NCI-H446 (cell line): ENCODE data around the gene TMEM95.
A peak's percentile ranks its signal among the peaks of the same experiment; 100 is the strongest.

Source experiments
- DNase-seq, 2 experiments: peaks; one replicate each; lab custom pipeline; 2025; lab: John Stamatoyannopoulos, UW

The TMEM95 gene

DNA sequence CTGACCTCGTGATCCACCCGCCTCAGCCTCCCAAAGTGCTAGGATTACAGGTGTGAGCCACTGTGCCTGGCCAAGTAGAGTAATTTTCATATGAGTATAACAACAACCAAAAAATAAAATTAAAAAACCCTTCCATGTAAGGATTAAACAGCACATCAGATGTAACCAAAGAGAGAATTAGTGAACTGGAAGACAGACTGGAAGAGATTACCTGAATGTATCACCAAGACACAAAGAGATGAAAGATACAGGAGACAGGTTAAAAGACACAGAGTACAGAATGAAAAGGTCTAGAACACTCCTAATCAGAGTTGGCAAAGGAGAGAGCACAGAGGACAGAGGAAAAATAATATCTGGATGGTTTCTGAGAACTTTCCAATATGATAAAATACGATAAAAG lies 24.2 kb downstream of the TMEM95 start:
- no peak for DNase-seq

DNA sequence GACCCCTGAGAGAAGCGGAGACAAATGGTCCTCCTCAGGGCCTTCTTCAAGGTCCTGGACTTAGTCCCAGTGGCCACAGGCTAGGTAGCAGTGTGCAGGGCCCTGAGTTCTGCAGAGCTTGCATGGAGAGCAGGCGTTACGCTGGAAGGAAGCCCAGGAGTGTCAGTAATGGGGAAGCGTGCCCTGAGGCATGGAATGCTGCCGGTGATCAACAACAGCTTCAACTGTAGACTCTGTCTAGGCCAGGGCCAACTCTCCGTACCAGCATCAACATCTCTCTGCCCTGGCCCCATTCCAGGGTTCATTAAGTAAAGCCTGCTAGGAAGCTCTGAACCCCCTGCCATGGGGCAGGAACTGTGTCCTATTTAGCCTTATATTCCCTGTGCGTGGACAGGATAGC lies 25.4 kb downstream of the TMEM95 start:
- DNase-seq = peak; percentile 52 to 69

GRCh38 chr17:7380855-7381683 lies 26.1 kb downstream of the TMEM95 start, which contains the start of gene TNK1:
TSS of gene TNK1 (plus strand) at chr17:7381089. CDS start at chr17:7382927, 1,838 bp downstream.
- DNase-seq = no peak

GRCh38 chr17:7382901-7383300 lies 27.9 kb downstream of the TMEM95 start:
- DNase-seq = no peak

GRCh38 chr17:7383371-7383741 lies 28.4 kb downstream of the TMEM95 start:
- DNase-seq = no peak

DNA sequence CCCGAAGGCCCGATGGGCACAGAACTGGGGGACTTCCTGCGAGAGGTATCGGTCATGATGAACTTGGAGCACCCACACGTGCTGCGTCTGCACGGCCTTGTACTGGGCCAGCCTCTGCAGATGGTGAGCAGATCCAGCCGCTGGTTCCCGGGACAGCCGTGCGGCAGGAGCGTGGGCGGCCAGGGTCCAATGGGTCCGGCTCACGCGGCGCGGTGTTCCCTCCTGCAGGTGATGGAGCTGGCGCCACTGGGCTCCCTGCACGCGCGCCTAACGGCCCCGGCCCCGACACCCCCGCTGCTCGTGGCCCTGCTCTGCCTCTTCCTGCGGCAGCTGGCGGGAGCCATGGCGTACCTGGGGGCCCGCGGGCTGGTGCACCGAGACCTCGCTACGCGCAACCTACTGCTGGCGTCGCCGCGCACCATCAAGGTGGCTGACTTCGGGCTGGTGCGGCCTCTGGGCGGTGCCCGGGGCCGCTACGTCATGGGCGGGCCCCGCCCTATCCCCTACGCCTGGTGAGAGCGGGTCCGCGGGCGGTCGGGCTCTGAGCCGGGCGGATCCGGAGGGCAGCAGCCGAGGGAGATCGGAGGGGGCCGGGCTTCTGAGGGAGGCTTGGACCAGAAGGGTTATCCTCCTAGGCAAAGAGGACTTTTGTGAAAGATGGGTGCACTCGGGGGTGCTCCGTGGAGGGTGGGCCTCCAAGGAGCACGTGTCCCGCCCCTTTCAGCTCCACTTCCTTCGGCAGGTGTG lies 29.0 kb downstream of the TMEM95 start:
- no peak for DNase-seq

DNA sequence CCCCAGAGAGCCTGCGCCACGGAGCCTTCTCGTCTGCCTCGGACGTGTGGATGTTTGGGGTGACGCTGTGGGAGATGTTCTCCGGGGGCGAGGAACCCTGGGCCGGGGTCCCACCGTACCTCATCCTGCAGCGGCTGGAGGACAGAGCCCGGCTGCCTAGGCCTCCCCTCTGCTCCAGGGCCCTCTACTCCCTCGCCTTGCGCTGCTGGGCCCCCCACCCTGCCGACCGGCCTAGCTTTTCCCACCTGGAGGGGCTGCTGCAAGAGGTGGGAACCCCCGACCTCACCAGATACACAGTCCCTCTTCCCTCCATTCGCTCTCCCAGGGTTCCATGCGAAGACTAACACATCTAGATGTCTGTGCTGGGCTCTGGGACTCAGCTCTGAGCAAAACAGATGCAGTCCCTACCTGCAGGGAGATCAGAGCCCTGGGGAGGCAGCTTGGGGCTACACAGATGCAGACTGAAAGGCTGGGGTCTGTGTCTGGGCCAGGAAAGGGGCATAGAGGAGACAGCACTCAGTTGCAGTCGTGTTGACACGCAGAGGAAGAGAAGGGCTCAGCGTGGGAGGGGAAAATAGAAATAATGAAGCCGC lies 29.6 kb downstream of the TMEM95 start:
- DNase-seq = no peak

DNA sequence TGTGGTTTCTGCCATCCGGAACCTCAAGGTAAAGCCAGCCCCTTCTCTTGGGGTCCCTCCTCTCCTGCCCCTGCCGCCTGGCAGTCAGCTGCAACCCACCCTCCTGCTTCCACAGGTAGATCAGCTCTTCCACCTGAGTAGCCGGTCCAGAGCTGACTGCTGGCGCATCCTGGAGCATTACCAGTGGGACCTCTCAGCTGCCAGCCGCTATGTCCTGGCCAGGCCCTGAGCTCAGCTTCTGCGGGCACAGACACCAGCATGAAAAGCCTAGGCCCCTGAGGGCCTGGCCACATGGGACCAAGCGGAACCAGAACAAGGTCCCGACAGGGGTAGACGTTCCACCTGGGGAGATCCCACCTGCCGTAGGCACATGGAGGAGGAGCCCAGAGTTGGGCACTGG lies 33.9 kb downstream of the TMEM95 start:
- no peak for DNase-seq

DNA sequence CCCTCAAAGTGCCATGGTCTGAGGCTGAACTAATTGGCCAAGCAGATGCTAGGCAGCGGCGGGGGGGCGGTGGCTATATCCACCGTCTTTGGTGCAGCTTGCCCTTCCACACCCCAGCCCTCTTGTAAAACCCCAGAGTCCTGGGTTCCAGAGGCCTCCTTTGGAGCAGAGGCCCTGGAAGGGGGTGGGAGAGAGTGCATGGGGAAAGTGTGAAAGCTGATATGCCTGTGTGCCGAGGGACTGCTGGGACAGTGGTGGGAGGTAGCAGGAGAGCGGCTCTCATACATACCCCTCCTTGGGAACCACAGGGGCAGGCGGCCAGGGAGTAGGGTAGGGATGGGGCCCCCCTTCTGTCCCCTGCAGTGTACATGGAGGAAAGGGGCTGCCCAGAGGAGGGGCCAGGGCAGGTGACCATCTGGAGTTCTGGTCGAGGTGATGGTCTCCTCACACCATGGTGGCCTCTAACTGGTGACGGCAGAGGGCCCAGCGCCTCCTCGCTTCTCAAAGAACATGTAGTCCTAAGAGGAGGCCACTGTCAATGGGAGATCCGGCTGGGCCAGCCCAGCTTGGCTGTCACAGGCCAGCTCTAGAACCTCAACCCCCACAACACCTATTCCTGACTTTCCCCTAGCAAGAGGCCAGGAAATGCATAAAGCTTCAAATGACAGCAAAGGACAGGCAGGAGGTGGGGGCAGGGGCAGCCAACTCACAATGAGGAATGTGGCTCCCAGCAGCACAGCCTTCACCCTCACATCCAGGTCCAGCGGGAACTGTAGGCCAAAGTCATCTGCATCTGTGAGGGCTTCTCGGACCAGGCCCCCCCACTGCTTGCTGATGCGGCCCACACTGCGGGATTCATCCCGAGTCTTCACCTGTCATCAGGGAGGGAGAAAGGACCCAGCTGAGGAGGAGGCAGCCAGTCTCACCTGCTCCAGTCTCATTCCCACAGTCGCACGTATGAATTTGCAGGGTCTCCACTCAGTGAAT lies 35.3 kb downstream of the TMEM95 start:
- no peak for DNase-seq

- no peak for DNase-seq
These were observed 36.4 kb downstream of the TMEM95 start for GRCh38 chr17:7391307-7391706.

- DNase-seq = no peak
These were observed 38.0 kb downstream of the TMEM95 start for GRCh38 chr17:7392696-7393612.

DNA sequence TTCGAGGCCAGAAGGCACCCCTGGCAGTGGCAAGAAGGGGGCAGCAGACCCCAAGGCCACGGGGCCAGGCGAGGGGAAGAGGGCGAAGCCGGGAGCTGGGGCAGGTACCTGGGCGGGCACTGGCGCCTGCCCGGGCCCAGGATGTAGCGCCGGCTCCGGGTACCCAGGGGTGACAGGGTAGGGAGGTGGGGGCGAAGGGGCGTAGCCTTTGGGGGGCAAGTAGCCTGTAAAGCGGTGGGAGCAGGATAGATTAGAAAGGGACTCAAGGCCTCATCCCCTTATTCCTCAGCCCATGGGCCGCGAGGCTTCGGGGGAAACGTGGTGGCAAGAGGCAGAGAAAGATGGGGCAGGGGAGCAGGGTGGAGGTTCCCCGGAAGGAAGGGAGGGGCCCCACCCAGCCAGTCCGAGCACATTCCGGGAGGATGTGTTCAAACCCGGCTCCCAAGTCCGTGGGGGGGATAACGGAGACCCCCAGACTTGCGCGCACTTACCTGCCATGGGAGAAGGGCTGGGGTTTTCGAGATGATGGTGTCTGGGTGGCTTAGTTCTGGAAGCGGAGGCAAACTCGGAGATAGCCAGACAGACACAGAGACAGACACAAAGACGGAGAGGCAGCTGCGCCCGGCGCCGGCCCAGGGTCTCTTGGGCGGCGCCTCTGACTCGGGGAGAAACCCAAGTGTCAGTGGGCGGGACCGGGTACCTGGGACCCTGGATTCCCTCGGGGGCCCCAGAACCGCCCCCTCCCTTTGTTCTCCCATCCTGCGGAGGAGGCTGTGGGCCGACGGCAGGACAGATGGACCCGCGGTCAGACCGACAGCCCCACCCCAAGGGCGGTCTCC lies 38.9 kb downstream of the TMEM95 start:
- DNase-seq = no peak

GRCh38 chr17:7394452-7395191 lies 39.7 kb downstream of the TMEM95 start, which contains the start of gene PLSCR3:
TSS of gene PLSCR3 (minus strand) at chr17:7394525. CDS start at chr17:7394110, 415 bp downstream.
- DNase-seq = peak in 1 of 2 experiments; percentile 86

- DNase-seq = no peak
These were observed 41.2 kb downstream of the TMEM95 start for GRCh38 chr17:7396147-7396546.

GRCh38 chr17:7398612-7399011 lies 43.7 kb downstream of the TMEM95 start:
- DNase-seq = no peak

- no peak for DNase-seq
These were observed 48.2 kb downstream of the TMEM95 start for GRCh38 chr17:7403043-7403726.

- DNase-seq = no peak
These were observed 48.7 kb downstream of the TMEM95 start for GRCh38 chr17:7403727-7403976.

- DNase-seq = peak; percentile 98 to 99
These were observed 49.2 kb downstream of the TMEM95 start, which contains the start of gene TMEM256 for GRCh38 chr17:7403977-7404736. TSS of gene TMEM256 (minus strand) at chr17:7404097. CDS start at chr17:7404084, 13 bp downstream.
